ENCODE data around the gene EPHB2.

Gene EPHB2

GRCh38 chr1:22782406-22782805 is 71.8 kb downstream of the EPHB2 start:
- DNase-seq = no peak

- no peak for DNase-seq
These were observed 73.7 kb downstream of the EPHB2 start for GRCh38 chr1:22784317-22784716.

- no peak for DNase-seq
These were observed 74.1 kb downstream of the EPHB2 start for GRCh38 chr1:22784737-22785136.

- no peak for DNase-seq
These were observed 75.5 kb downstream of the EPHB2 start for GRCh38 chr1:22786101-22786500.

GRCh38 chr1:22786719-22787489 is 76.3 kb downstream of the EPHB2 start:
- DNase-seq = no peak

GRCh38 chr1:22787636-22788035 is 77.0 kb downstream of the EPHB2 start:
- no peak for DNase-seq

- DNase-seq = no peak
These were observed 77.6 kb downstream of the EPHB2 start for GRCh38 chr1:22788254-22788661.

GRCh38 chr1:22789356-22789994 is 78.8 kb downstream of the EPHB2 start:
- DNase-seq = no peak

- DNase-seq = peak; percentile 81
These were observed 79.8 kb downstream of the EPHB2 start for GRCh38 chr1:22790232-22791008.

- DNase-seq = no peak
These were observed 81.2 kb downstream of the EPHB2 start for GRCh38 chr1:22791831-22792347.

GRCh38 chr1:22792396-22793160 is 81.9 kb downstream of the EPHB2 start:
- no peak for DNase-seq

- no peak for DNase-seq
These were observed 83.0 kb downstream of the EPHB2 start for GRCh38 chr1:22793647-22794046.

- DNase-seq = no peak
These were observed 84.2 kb downstream of the EPHB2 start for GRCh38 chr1:22794647-22795365.

- DNase-seq = no peak
These were observed 84.7 kb downstream of the EPHB2 start for GRCh38 chr1:22795366-22795714.

- DNase-seq = no peak
These were observed 86.0 kb downstream of the EPHB2 start for GRCh38 chr1:22796642-22797041.

- DNase-seq = no peak
These were observed 87.4 kb downstream of the EPHB2 start for GRCh38 chr1:22798083-22798482.

GRCh38 chr1:22799971-22800370 is 89.3 kb downstream of the EPHB2 start:
- no peak for DNase-seq

- DNase-seq = no peak
These were observed 90.0 kb downstream of the EPHB2 start for GRCh38 chr1:22800629-22801028.

GRCh38 chr1:22801347-22801746 is 90.7 kb downstream of the EPHB2 start:
- DNase-seq = no peak

- no peak for DNase-seq
These were observed 91.1 kb downstream of the EPHB2 start for GRCh38 chr1:22801761-22802160.

GRCh38 chr1:22803833-22804232 is 93.2 kb downstream of the EPHB2 start:
- DNase-seq = no peak

GRCh38 chr1:22804406-22804805 is 93.8 kb downstream of the EPHB2 start:
- DNase-seq = no peak

All from NCI-H2171 treated with DMSO at 0.1 percent for 48 hours (cell line).